Heart right ventricle (tissue), 16 donors: ENCODE data around the gene C1QTNF1. TPM values are rescaled to one million over a fixed set of nuclear protein-coding genes. Genes with fewer than 3 reads are reported as not detected.

Experiments
- ATAC-seq, 8 donors: fragments of 200-7000 bp; cut with Tn5 transposase; one replicate each; pipeline ENCODE4 v1.9.1; 2020; ENCODE audit warnings: mild to moderate bottlenecking in 8 of 8, moderate library complexity in 8 of 8, moderate number of reproducible peaks in 1 of 8
- DNase-seq, 2 donors: peaks; one replicate each; pipeline ENCODE4 v3.0.0-alpha.2; 2020
- H3K27ac ChIP-seq, 10 donors: fragments of 200-600 bp; sonication (generic) in 2 of 10; one replicate each; pipeline versions ENCODE4 v1.5.0 to v1.8.0; 2020 to 2022; ENCODE audit warnings: mild to moderate bottlenecking in 3 of 10
- H3K27me3 ChIP-seq, 7 donors: fragments of 200-600 bp; one replicate each; pipeline ENCODE4 v1.8.0; 2021 to 2022; ENCODE audit warnings: mild to moderate bottlenecking in 2 of 7
- H3K36me3 ChIP-seq, 9 donors: fragments of 200-600 bp; sonication (generic) in 1 of 9; one replicate each; pipeline versions ENCODE4 v1.5.0 to v1.8.0; 2020 to 2022; ENCODE audit warnings: mild to moderate bottlenecking in 2 of 9
- H3K4me1 ChIP-seq, 9 donors: fragments of 200-600 bp; sonication (generic) in 1 of 9; one replicate each; pipeline versions ENCODE4 v1.5.0 to v1.8.0; 2020 to 2022; ENCODE audit warnings: mild to moderate bottlenecking in 4 of 9
- H3K4me3 ChIP-seq, 10 donors: fragments of 200-600 bp; sonication (generic) in 2 of 10; one replicate each; pipeline versions ENCODE4 v1.5.0 to v1.8.0; 2020 to 2022; ENCODE audit warnings: mild to moderate bottlenecking in 7 of 10, moderate library complexity in 2 of 10
- H3K9me3 ChIP-seq, 11 donors: fragments of 200-600 bp in 10 of 11; sonication (generic) in 2 of 11; one replicate each; pipeline versions ENCODE4 v1.5.0 to v1.8.0; 2013 to 2022; ENCODE audit warnings: mild to moderate bottlenecking in 2 of 11, control low read depth in 1 of 11, moderate library complexity in 1 of 11
- CTCF ChIP-seq, 9 donors: fragments of 200-600 bp; sonication (generic) in 2 of 9; IDR thresholded peaks; one replicate each; pipeline versions ENCODE4 v1.5.0 to v1.8.0; 2021 to 2022; ENCODE audit warnings: antibody characterized with exemption in 9 of 9, mild to moderate bottlenecking in 5 of 9, moderate library complexity in 1 of 9
- WGBS, 2 donors: extraction: QIAGEN DNeasy Blood & Tissue Kit; methylation state at CpG; one replicate each; pipeline ENCODE4 v1.1.7; 2013; ENCODE audit warnings: inconsistent platforms in 1 of 2; 5-methylcytosine and 5-hydroxymethylcytosine counted together
- intact Hi-C, 10 donors: fragments of 100-400 bp; cut with DNase I; formaldehyde crosslinking; loops; one replicate each; pipeline versions ENCODE4 v1.11.1 to v1.14.2; 2022
- polyA plus RNA-seq, 2 donors: library from polyadenylated mRNA; stranded (reverse); fragments of 200-250 nt; gene quantifications; one replicate each; pipeline ENCODE4 v1.2.3, GENCODE V29; 2013
- total RNA-seq, 10 donors: library from RNA; stranded (reverse); fragmentation: NEBNext Ultra II Directional in 3 of 10; extraction: Animal tissue kit (Norgen Biotek cat#: 25700) in 3 of 10; gene quantifications; one replicate each; pipeline versions ENCODE4 v1.2.1 to v1.2.4, GENCODE V29; 2021 to 2023
- donor health status: Arrhythmogenic right ventricular cardiomyopathy.
- donor health status: ischemic (EF 13 %, LVEDD 7.1; RV severe dilation, severe dysfunction).
- donor health status: healthy with polysubstance abuse.
- donor health status: DM: no; HTN: yes; CAD: no.
- donor health status: DM: no; HTN: no; CAD: no.
- donor health status: ischemic (EF 25% LVEDD 6.9; RV normal size, moderate dysfunction).
- donor health status: ischemic (EF 25% LVEDD 5.7; RV mildly dilated, moderate dysfunction).
- donor health status: healthy.
- donor health status: DM: yes; HTN: yes; CAD: no.
- donor health status: Ischemic cardiomyopathy.
- donor health status: ischemic (EF 35%, LVEDD 5.7; RV mildly dilated, moderate dysfunction).
- donor health status: nonischemic (EF 11% LVEDD 7.7; RV severe dilation, severe dysfunction).
- donor health status: DM: yes; HTN: yes; CAD: no.
- donor health status: PGD.
- donor health status: ischemic (EF 29% LVEDD 5.4; RV normal size, mild dysfunction).
- donor health status: nonischemic (EF 23%, LVEDD 6.1; RV moderate dilation, normal function).

The C1QTNF1 gene
- total and polyA plus RNA-seq, 12 donors: 29.3 to 685 (median 67.3) TPM

DNA sequence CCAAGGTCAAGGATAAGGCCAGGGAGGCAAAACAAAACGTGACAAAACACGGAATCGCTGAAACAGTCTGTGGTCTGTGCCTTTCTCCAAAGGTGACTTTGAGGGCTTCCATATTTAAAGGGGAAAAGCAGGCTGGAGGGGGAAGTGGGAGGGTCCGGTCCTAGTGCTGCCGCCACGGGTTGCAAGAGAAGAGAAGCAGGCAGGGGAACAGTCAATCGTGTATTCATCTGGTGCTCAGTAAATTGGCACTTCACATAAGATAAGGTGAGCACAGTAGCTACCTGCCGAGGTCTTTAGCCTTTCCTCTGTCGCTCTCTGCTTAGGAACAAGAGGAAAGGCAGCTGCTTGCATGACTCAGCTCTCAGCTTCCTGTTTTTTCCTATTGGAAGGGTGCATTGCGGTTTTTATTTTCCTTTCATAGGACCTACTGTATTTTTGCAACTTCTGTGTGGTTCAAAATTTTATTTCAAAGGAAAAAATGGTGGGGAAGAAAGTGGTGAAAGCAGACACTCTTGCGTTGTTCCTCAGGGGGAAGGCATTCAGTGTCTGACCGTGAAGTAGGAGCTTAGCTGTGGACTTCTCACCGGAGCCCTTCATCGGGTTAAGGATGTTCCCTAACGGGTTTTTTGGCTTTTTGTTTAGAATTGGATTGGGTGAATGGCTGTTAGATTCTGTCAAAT is 37.2 kb upstream of the C1QTNF1 start:
- Histone ChIP-seq H3K27ac (peak overlapping the region; percentile 39 to 93 (median 82)), H3K4me3 (peak overlapping the region; percentile 19 to 59 (median 50)), H3K4me1 (peaks cover 0 to 40% (median 30%) of the 10 kb centered on the region in 9 donors), H3K27me3 (no peaks in the 10 kb centered on the region), H3K9me3 (no peaks in the 10 kb centered on the region), H3K36me3 (peaks cover 0 to 28% (median 0%) of the 10 kb centered on the region in 9 donors)
- WGBS, 2 donors: 7 to 9% methylated on average over 15 of the region's 15 CpGs
- peak; percentile 42 to 80 (median 64) for ATAC-seq
- DNase-seq: peak in 1 of 2 donors; percentile 21
- intact Hi-C loops: loop anchor here in 1 of 10 donors (10.0 kb wide), 1 partner anchor 408 kb away; no protein-coding TSS in a partner anchor
- TF ChIP-seq CTCF (IDR thresholded peaks at IDR 0.05): peak in 1 of 9 donors; percentile 5

GRCh38 chr17:78988152-78988551 is 35.8 kb upstream of the C1QTNF1 start:
- ATAC-seq: no peak
- Histone ChIP-seq H3K27me3 (no peaks in the 10 kb centered on the region), H3K27ac (peak overlapping the region in 8 of 10 donors; percentile 72 to 93 (median 82)), H3K4me1 (peaks cover 0 to 40% (median 34%) of the 10 kb centered on the region in 9 donors), H3K36me3 (peaks cover 0 to 42% (median 9%) of the 10 kb centered on the region in 9 donors), H3K9me3 (no peaks in the 10 kb centered on the region), H3K4me3 (no peak overlapping the region)
- WGBS, 2 donors: 38 to 43% methylated on average over 6 of the region's 6 CpGs
- TF ChIP-seq CTCF (IDR thresholded peaks at IDR 0.05): no peak
- DNase-seq: no peak
- intact Hi-C loops: loop anchor here in 1 of 10 donors (10.0 kb wide), 1 partner anchor 407 kb away; no protein-coding TSS in a partner anchor

DNA sequence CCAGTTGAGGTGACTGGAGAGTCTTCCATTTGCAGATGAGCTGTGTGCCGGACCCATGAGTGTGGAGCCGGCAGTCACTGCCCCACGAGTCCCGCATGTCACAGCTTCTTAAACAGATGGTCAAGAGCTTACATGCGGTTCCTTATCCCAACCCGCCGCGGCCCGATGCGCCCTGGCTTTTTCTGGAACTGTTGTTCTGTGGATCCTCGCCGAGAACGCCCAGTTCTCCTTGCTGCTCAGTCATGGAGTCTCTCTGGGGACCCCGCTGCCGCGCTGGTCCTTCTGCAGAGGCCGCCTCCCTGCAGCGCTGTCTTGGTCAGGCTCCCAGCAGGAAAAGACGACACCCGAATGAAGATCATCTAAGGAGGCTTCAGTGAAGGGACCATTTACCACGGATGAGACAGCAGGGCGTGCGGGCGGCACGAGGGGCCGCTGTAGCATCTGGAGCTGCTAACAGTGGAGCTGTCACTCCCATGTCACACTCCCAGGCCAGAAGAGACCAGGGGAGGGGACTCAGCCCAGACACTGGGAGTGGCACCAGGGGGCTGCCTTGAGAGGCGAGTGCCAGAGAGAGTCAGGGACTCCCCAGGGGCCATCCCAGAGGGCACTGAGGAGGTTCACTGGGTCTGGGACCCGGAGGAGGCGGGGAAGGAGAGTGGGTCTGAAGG is 33.5 kb upstream of the C1QTNF1 start:
- Histone ChIP-seq H3K27me3 (no peaks in the 10 kb centered on the region), H3K9me3 (no peaks in the 10 kb centered on the region), H3K4me3 (no peak overlapping the region), H3K36me3 (peaks cover 0 to 63% (median 9%) of the 10 kb centered on the region in 9 donors), H3K27ac (no peak overlapping the region), H3K4me1 (peaks cover 0 to 42% (median 34%) of the 10 kb centered on the region in 9 donors)
- peak in 1 of 8 donors; percentile 1 for ATAC-seq
- intact Hi-C loops: loop anchor here in 2 of 10 donors (10.0 kb wide), 2 partner anchors 54 to 404 kb away; no protein-coding TSS in a partner anchor
- WGBS, 2 donors: 92 to 93% methylated on average over 29 of the region's 29 CpGs
- DNase-seq: peak in 1 of 2 donors; percentile 30
- TF ChIP-seq CTCF (IDR thresholded peaks at IDR 0.05): no peak

GRCh38 chr17:78991017-78991738 is 32.8 kb upstream of the C1QTNF1 start:
- no peak overlapping the region for H3K4me3 ChIP-seq
- no peaks in the 10 kb centered on the region for H3K9me3 ChIP-seq
- DNase-seq: peak in 1 of 2 donors; percentile 5
- ATAC-seq: no peak
- H3K4me1 ChIP-seq: peaks cover 0 to 42% (median 27%) of the 10 kb centered on the region in 9 donors
- no peak for TF ChIP-seq CTCF (IDR thresholded peaks at IDR 0.05)
- intact Hi-C loops: loop anchor here in 2 of 10 donors (10.0 kb wide), 2 partner anchors 54 to 404 kb away; no protein-coding TSS in a partner anchor
- H3K27ac ChIP-seq: no peak overlapping the region
- peaks cover 0 to 70% (median 9%) of the 10 kb centered on the region in 9 donors for H3K36me3 ChIP-seq
- H3K27me3 ChIP-seq: no peaks in the 10 kb centered on the region
- WGBS, 2 donors: 93 to 94% methylated on average over 33 of the region's 33 CpGs
